Body of pancreas (tissue), 4 donors: ENCODE data around the gene RLN1.

Experiments used
- POLR2A ChIP-seq, 3 donors: fragments of 450-650 bp; IDR thresholded peaks; one replicate each; pipeline ENCODE4 v1.6.1; 2016; ENCODE audit warnings: antibody characterized with exemption in 3 of 3, mild to moderate bottlenecking in 2 of 3
- TF ChIP-seq, protein P1 (sequence below), 7 experiments: fragments of 450-650 bp in 4 of 7; fragments of 200-600 bp in 3 of 7; sonication (generic) in 3 of 7; IDR thresholded peaks; one replicate each; pipeline ENCODE4 v1.5.1; 2016 to 2019; ENCODE audit warnings: antibody characterized with exemption in 7 of 7

DNA sequence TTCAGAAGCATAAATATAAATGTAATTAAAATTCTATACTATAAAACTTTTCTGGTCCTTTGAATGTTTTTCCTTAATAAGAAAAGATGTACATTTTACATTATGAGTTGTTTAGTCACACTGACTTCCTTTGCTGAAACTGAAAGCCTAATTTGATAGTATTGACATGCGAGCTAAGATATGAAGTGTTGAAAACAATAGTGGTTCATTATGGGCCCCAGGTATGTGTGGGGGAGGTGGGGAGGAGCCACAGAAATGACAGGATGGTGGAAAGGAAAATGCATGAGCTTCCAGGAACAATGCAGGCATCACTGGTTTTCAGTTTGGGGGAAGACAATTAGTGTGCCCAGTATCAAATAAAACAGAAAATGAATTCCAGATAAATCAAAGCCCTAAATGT lies 35.4 kb upstream of the RLN1 start:
- TF ChIP-seq, protein P1, sequence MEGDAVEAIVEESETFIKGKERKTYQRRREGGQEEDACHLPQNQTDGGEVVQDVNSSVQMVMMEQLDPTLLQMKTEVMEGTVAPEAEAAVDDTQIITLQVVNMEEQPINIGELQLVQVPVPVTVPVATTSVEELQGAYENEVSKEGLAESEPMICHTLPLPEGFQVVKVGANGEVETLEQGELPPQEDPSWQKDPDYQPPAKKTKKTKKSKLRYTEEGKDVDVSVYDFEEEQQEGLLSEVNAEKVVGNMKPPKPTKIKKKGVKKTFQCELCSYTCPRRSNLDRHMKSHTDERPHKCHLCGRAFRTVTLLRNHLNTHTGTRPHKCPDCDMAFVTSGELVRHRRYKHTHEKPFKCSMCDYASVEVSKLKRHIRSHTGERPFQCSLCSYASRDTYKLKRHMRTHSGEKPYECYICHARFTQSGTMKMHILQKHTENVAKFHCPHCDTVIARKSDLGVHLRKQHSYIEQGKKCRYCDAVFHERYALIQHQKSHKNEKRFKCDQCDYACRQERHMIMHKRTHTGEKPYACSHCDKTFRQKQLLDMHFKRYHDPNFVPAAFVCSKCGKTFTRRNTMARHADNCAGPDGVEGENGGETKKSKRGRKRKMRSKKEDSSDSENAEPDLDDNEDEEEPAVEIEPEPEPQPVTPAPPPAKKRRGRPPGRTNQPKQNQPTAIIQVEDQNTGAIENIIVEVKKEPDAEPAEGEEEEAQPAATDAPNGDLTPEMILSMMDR (IDR thresholded peaks at IDR 0.05) = no peak
- TF ChIP-seq POLR2A (IDR thresholded peaks at IDR 0.05) = no peak
